Neural cell (in vitro differentiated cells): ENCODE measurements around the gene ECE1.

Experiments
- POLR2AphosphoS5 ChIP-seq: IDR thresholded peaks from 2 replicates; pipeline ENCODE4 v1.6.1; 2012
- TF ChIP-seq, protein P1 (sequence below): fragments of 450-650 bp; IDR thresholded peaks from 2 replicates; pipeline ENCODE4 v1.5.1; 2014; ENCODE audit warnings: antibody characterized with exemption, mild to moderate bottlenecking, moderate library complexity; ENCODE audit not compliant: poor library complexity, severe bottlenecking

DNA sequence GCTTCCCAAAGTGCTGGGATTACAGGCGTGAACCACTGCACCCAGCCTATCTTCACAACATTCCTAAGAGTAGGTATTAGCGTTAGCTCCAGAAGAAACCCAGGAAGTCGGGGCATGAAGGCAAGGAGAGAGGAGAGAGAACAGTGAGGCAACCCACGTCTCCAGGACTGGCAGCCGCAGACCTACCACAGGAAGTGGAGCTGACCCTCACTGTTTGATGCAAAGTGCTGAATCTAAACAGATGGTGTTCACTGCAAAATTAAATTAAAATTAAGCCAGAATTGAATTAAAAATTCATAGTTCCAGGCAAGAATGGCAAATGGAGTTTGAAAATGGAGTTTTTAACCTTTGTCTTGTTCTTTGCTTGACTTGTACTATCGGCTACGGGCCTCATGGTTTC, 6.7 kb downstream of the ECE1 start:
- TF ChIP-seq, protein P1, sequence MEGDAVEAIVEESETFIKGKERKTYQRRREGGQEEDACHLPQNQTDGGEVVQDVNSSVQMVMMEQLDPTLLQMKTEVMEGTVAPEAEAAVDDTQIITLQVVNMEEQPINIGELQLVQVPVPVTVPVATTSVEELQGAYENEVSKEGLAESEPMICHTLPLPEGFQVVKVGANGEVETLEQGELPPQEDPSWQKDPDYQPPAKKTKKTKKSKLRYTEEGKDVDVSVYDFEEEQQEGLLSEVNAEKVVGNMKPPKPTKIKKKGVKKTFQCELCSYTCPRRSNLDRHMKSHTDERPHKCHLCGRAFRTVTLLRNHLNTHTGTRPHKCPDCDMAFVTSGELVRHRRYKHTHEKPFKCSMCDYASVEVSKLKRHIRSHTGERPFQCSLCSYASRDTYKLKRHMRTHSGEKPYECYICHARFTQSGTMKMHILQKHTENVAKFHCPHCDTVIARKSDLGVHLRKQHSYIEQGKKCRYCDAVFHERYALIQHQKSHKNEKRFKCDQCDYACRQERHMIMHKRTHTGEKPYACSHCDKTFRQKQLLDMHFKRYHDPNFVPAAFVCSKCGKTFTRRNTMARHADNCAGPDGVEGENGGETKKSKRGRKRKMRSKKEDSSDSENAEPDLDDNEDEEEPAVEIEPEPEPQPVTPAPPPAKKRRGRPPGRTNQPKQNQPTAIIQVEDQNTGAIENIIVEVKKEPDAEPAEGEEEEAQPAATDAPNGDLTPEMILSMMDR, result no peak
- no peak for TF ChIP-seq POLR2AphosphoS5
